Tibial nerve (tissue), 4 donors: Measurements from ENCODE around the gene PSMC5. TPM values are rescaled to one million over a fixed set of nuclear protein-coding genes. Genes with fewer than 3 reads are reported as not detected.
"Not testable (repeated sequence)": the region's sequence is repeated elsewhere in the genome, so short reads cannot be mapped to it uniquely, and the experiment has no call there.

ENCODE experiments used
- DNase-seq, 2 donors: peaks; one replicate each; pipeline ENCODE4 v3.0.0-alpha.2; 2019; ENCODE audit warnings: low spot score in 2 of 2
- H3K27ac ChIP-seq, 4 donors: fragments of 200-600 bp; sonication (generic) in 3 of 4; one replicate each; pipeline ENCODE4 v1.5.1; 2017 to 2019; ENCODE audit warnings: mild to moderate bottlenecking in 1 of 4
- H3K27me3 ChIP-seq, 2 donors: fragments of 200-600 bp; sonication (generic) in 1 of 2; one replicate each; pipeline versions ENCODE4 v1.5.1 to v1.6.0; 2017 to 2019
- H3K36me3 ChIP-seq, 3 donors: fragments of 200-600 bp; sonication (generic); one replicate each; pipeline ENCODE4 v1.5.1; 2018 to 2019
- H3K4me1 ChIP-seq, 4 donors: fragments of 200-600 bp; sonication (generic) in 3 of 4; one replicate each; pipeline ENCODE4 v1.5.1; 2017 to 2019
- H3K4me3 ChIP-seq, 4 donors: fragments of 200-600 bp; sonication (generic) in 3 of 4; one replicate each; pipeline ENCODE4 v1.5.1; 2017 to 2019; ENCODE audit warnings: mild to moderate bottlenecking in 1 of 4, moderate library complexity in 1 of 4
- H3K9me3 ChIP-seq, 4 donors: fragments of 200-600 bp; sonication (generic) in 3 of 4; one replicate each; pipeline ENCODE4 v1.5.1; 2017 to 2019
- EP300 ChIP-seq, 2 donors: sonication (generic); formaldehyde crosslinking; IDR thresholded peaks; one replicate each; pipeline ENCODE4 v1.6.1; 2017; ENCODE audit warnings: antibody characterized with exemption in 2 of 2, mild to moderate bottlenecking in 1 of 2
- POLR2A ChIP-seq, 2 donors: fragments of 450-650 bp; IDR thresholded peaks; one replicate each; pipeline ENCODE4 v1.6.1; 2017; ENCODE audit warnings: antibody characterized with exemption in 2 of 2, mild to moderate bottlenecking in 2 of 2, moderate library complexity in 2 of 2
- WGBS, 2 donors: methylation state at CpG; one replicate each; pipeline ENCODE4 v1.1.5; 2018; 5-methylcytosine and 5-hydroxymethylcytosine counted together
- total RNA-seq, 4 donors: library from RNA; depleted of rRNA; stranded (reverse); fragments of >200 nt; gene quantifications; one replicate each; pipeline ENCODE4 v1.1.0, GENCODE V29; 2016
- TF ChIP-seq, protein P1 (sequence below), 5 experiments: fragments of 200-600 bp in 3 of 5; fragments of 450-650 bp in 2 of 5; sonication (generic) in 3 of 5; IDR thresholded peaks; one replicate each; pipeline ENCODE4 v1.5.1; 2016 to 2019; ENCODE audit warnings: antibody characterized with exemption in 5 of 5, mild to moderate bottlenecking in 3 of 5, moderate library complexity in 2 of 5

The PSMC5 gene
- total RNA-seq, 4 donors from 2014 or later: 62.1 to 116 (median 103) TPM

DNA sequence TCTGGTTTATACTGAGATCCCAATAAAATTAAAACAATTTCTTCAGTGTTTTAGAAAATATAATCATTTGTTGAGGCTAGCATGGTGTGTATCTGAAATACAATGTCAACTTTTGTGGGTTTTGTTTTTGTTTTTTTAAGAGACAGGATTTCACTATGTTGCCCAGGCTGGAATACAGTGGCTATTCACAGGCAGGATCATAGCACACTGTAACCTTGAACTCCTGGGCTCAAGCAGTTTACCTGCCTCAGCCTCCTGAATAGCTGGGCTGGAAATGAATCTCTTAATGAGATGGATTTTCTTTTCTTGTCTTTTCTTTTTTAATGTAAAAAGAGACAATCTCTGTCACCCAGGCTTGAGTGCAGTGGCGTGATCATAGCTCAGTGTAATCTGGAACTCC is 41.1 kb upstream of the PSMC5 start:
- Histone ChIP-seq H3K27ac (no peak overlapping the region), H3K36me3 (peaks cover 6 to 67% (median 9%) of the 10 kb centered on the region in 3 donors), H3K4me3 (no peak overlapping the region), H3K27me3 (no peaks in the 10 kb centered on the region), H3K4me1 (peaks cover 0 to 43% (median 2%) of the 10 kb centered on the region in 4 donors), H3K9me3 (no peaks in the 10 kb centered on the region)
- TF ChIP-seq, protein P1, sequence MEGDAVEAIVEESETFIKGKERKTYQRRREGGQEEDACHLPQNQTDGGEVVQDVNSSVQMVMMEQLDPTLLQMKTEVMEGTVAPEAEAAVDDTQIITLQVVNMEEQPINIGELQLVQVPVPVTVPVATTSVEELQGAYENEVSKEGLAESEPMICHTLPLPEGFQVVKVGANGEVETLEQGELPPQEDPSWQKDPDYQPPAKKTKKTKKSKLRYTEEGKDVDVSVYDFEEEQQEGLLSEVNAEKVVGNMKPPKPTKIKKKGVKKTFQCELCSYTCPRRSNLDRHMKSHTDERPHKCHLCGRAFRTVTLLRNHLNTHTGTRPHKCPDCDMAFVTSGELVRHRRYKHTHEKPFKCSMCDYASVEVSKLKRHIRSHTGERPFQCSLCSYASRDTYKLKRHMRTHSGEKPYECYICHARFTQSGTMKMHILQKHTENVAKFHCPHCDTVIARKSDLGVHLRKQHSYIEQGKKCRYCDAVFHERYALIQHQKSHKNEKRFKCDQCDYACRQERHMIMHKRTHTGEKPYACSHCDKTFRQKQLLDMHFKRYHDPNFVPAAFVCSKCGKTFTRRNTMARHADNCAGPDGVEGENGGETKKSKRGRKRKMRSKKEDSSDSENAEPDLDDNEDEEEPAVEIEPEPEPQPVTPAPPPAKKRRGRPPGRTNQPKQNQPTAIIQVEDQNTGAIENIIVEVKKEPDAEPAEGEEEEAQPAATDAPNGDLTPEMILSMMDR (IDR thresholded peaks at IDR 0.05): no peak
- TF ChIP-seq EP300 (IDR thresholded peaks at IDR 0.05) (no peak), POLR2A (IDR thresholded peaks at IDR 0.05) (no peak)
- WGBS, 2 donors: 100% methylated on average over 1 of the region's 1 CpG
- no peak for DNase-seq

- Histone ChIP-seq H3K4me1 (peaks cover 0 to 36% (median 1%) of the 10 kb centered on the region in 4 donors), H3K36me3 (peaks cover 6 to 68% (median 9%) of the 10 kb centered on the region in 3 donors), H3K9me3 (no peaks in the 10 kb centered on the region), H3K4me3 (no peak overlapping the region), H3K27me3 (no peaks in the 10 kb centered on the region), H3K27ac (no peak overlapping the region)
- WGBS, 2 donors: 95% methylated on average over 13 of the region's 13 CpGs
- no peak for TF ChIP-seq POLR2A (IDR thresholded peaks at IDR 0.05)
- TF ChIP-seq EP300 (IDR thresholded peaks at IDR 0.05): no peak
- TF ChIP-seq, protein P1 (IDR thresholded peaks at IDR 0.05): no peak
- no peak for DNase-seq
Measured at GRCh38 chr17:63786971-63787711, 40.1 kb upstream of the PSMC5 start.

GRCh38 chr17:63790057-63790456 is 37.2 kb upstream of the PSMC5 start:
- Histone ChIP-seq H3K27me3 (no peaks in the 10 kb centered on the region), H3K36me3 (peaks cover 6 to 85% (median 14%) of the 10 kb centered on the region in 3 donors), H3K4me3 (no peak overlapping the region), H3K4me1 (peaks cover 0 to 11% (median 0%) of the 10 kb centered on the region in 4 donors), H3K9me3 (no peaks in the 10 kb centered on the region), H3K27ac (no peak overlapping the region)
- 88 to 91% methylated on average over 6 of the region's 6 CpGs for WGBS, 2 donors
- DNase-seq: no peak
- TF ChIP-seq, protein P1 (IDR thresholded peaks at IDR 0.05): no peak
- TF ChIP-seq POLR2A (IDR thresholded peaks at IDR 0.05) (no peak), EP300 (IDR thresholded peaks at IDR 0.05) (no peak)

- no peak overlapping the region for H3K27ac ChIP-seq
- H3K4me1 ChIP-seq: peaks cover 0 to 3% (median 0%) of the 10 kb centered on the region in 4 donors
- no peak for DNase-seq
- WGBS, 2 donors: 86 to 87% methylated on average over 3 of the region's 3 CpGs
- H3K9me3 ChIP-seq: no peaks in the 10 kb centered on the region
- TF ChIP-seq, protein P1 (IDR thresholded peaks at IDR 0.05): no peak
- no peak for TF ChIP-seq EP300 (IDR thresholded peaks at IDR 0.05)
- TF ChIP-seq POLR2A (IDR thresholded peaks at IDR 0.05): no peak
- peaks cover 3 to 99% (median 14%) of the 10 kb centered on the region in 3 donors for H3K36me3 ChIP-seq
- no peak overlapping the region for H3K4me3 ChIP-seq
- H3K27me3 ChIP-seq: no peaks in the 10 kb centered on the region
Measured at GRCh38 chr17:63792055-63792729, 35.0 kb upstream of the PSMC5 start.

GRCh38 chr17:63796375-63796774 is 30.9 kb upstream of the PSMC5 start:
- not testable (repeated sequence) for H3K27ac ChIP-seq, H3K4me3 ChIP-seq, DNase-seq, H3K27me3 ChIP-seq, H3K9me3 ChIP-seq, H3K4me1 ChIP-seq
- H3K36me3 ChIP-seq: peaks cover 0 to 100% (median 30%) of the 10 kb centered on the region in 3 donors
- 95 to 98% methylated on average over 10 of the region's 10 CpGs for WGBS, 2 donors
